Suprapubic skin (tissue), 4 donors: ENCODE data around the gene RNASE8. TPM values are rescaled to one million over a fixed set of nuclear protein-coding genes. Genes with fewer than 3 reads are reported as not detected.
A peak's percentile ranks its signal among the peaks of the same experiment; 100 is the strongest.

Source experiments
- DNase-seq, 2 donors: peaks; one replicate each; pipeline ENCODE4 v3.0.0-alpha.2; 2019; ENCODE audit warnings: low spot score in 2 of 2
- H3K27ac ChIP-seq: fragments of 200-600 bp; sonication (generic); one replicate; pipeline ENCODE4 v1.5.1; 2019
- H3K27me3 ChIP-seq: fragments of 200-600 bp; sonication (generic); one replicate; pipeline ENCODE4 v1.5.1; 2019
- H3K36me3 ChIP-seq: fragments of 200-600 bp; sonication (generic); one replicate; pipeline ENCODE4 v1.5.1; 2019
- H3K4me1 ChIP-seq: fragments of 200-600 bp; sonication (generic); one replicate; pipeline ENCODE4 v1.5.1; 2019
- H3K4me3 ChIP-seq: fragments of 200-600 bp; sonication (generic); one replicate; pipeline ENCODE4 v1.5.1; 2019; ENCODE audit warnings: mild to moderate bottlenecking
- H3K9me3 ChIP-seq: fragments of 200-600 bp; sonication (generic); one replicate; pipeline ENCODE4 v1.5.1; 2019
- EP300 ChIP-seq: sonication (generic); formaldehyde crosslinking; IDR thresholded peaks from one replicate; pipeline ENCODE4 v1.6.1; 2017; ENCODE audit warnings: antibody characterized with exemption
- POLR2A ChIP-seq, 2 donors: fragments of 450-650 bp; IDR thresholded peaks; one replicate each; pipeline ENCODE4 v1.6.1; 2017; ENCODE audit warnings: antibody characterized with exemption in 2 of 2, mild to moderate bottlenecking in 2 of 2, moderate library complexity in 2 of 2
- POLR2AphosphoS5 ChIP-seq, 3 donors: sonication (generic); formaldehyde crosslinking; IDR thresholded peaks; one replicate each; pipeline ENCODE4 v1.6.1; 2017; ENCODE audit warnings: antibody characterized with exemption in 3 of 3
- WGBS: methylation state at CpG from one replicate; pipeline ENCODE4 v1.1.5; 2018; 5-methylcytosine and 5-hydroxymethylcytosine counted together
- total RNA-seq, 4 donors: library from RNA; depleted of rRNA; stranded (reverse); fragments of >200 nt; gene quantifications; one replicate each; pipeline ENCODE4 v1.1.0, GENCODE V29; 2016
- TF ChIP-seq, protein P1 (sequence below), 2 donors: fragments of 200-600 bp in 1 of 2; fragments of 450-650 bp in 1 of 2; sonication (generic) in 1 of 2; IDR thresholded peaks; one replicate each; pipeline ENCODE4 v1.5.1; 2016 to 2019; ENCODE audit warnings: antibody characterized with exemption in 2 of 2, mild to moderate bottlenecking in 1 of 2, moderate library complexity in 1 of 2

Gene RNASE8
- total RNA-seq, 4 donors from 2014 or later, result not detected

DNA sequence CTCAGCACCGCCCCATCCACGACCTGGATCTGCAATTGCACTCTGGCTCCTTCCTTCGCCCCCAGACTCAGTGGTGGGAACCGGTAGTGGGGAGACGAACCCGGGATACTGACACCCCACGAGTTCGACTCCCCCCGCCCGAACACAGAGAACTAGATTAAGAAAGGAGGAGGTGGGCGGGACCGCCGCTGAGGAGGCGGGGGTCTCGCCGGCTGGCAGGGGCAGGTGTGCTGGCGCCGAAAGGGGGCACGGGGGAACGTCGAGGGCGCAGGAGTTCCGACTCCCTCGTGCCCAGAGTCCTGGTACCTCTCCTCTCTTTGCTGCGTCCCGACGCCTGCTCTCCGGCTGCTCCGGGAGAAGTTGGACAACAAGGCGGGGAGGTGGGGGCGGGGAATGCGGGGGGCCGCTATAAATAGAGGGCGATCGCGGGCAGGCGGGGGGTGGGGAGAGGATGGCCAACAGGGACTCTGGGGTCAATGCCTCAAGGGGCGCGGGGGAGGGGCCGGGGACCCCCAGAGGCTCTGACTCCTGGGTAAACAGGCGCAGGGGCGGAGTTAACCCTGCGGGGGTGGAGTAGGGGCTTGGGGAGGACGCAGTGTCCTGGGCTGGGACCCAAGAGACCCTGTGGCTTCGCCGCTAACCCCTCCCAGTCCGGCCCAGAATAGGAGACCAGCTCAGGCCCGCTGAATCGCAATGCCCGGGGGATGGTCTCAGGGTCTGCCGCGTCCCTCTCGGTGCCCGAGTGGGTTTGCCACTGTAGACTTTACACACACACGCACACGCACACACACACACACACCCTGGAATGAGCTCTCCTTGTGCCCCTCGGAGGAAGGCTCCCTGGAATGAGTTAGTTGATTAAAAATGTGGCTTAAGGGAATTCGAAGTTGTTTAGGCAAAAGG is 32.0 kb upstream of the RNASE8 start:
- peak overlapping the region; percentile 94 for H3K27ac ChIP-seq
- no peaks in the 10 kb centered on the region for H3K27me3 ChIP-seq
- peak overlapping the region; percentile 86 for H3K4me3 ChIP-seq
- DNase-seq, result peak; percentile 84 to 85
- 14% methylated on average over 21 of the region's 58 CpGs for WGBS
- H3K36me3 ChIP-seq, result peaks cover 12% of the 10 kb centered on the region
- peaks cover 55% of the 10 kb centered on the region for H3K4me1 ChIP-seq
- TF ChIP-seq, protein P1, sequence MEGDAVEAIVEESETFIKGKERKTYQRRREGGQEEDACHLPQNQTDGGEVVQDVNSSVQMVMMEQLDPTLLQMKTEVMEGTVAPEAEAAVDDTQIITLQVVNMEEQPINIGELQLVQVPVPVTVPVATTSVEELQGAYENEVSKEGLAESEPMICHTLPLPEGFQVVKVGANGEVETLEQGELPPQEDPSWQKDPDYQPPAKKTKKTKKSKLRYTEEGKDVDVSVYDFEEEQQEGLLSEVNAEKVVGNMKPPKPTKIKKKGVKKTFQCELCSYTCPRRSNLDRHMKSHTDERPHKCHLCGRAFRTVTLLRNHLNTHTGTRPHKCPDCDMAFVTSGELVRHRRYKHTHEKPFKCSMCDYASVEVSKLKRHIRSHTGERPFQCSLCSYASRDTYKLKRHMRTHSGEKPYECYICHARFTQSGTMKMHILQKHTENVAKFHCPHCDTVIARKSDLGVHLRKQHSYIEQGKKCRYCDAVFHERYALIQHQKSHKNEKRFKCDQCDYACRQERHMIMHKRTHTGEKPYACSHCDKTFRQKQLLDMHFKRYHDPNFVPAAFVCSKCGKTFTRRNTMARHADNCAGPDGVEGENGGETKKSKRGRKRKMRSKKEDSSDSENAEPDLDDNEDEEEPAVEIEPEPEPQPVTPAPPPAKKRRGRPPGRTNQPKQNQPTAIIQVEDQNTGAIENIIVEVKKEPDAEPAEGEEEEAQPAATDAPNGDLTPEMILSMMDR (IDR thresholded peaks at IDR 0.05), result no peak
- TF ChIP-seq EP300 (no peak), POLR2A (IDR thresholded peaks at IDR 0.05) (no peak), POLR2AphosphoS5 (IDR thresholded peaks at IDR 0.05) (no peak)
- no peaks in the 10 kb centered on the region for H3K9me3 ChIP-seq

DNA sequence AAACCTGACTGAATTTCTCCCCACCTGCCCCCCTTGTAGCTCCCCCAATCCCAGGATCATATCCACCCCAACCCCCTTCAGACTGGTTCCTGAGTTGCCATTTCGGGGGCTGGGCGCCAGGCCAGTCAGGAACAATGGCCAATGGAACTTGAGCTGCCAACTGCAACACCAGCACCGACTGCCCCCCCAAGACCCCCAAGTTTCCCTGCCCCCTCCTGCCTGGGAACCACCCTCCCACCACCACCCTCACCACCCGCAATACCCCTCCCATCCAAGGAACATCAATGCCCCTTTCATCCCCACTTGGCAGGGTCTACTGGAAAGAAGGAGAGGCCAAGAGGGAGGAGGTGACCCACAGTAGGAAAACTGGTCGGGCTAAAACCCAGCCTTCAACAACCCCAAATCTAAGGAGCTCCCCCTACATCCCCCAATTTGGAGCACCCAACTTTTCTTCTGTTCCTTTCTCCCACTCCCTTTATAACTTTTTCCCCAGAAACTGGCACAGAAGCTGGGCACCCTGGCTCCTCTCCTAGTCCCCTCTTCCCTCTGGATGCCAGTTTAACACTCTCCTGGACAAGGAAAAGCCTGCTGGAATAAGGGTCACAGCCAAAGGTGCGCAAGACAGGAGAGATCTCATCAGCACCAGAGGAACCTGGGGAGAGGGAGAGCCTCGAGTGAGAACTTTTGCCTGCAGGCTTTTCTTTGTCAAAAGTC is 31.2 kb upstream of the RNASE8 start:
- H3K4me1 ChIP-seq, result peaks cover 52% of the 10 kb centered on the region
- H3K36me3 ChIP-seq, result peaks cover 4% of the 10 kb centered on the region
- H3K27ac ChIP-seq, result peak overlapping the region; percentile 94
- H3K27me3 ChIP-seq, result no peaks in the 10 kb centered on the region
- TF ChIP-seq, protein P1 (IDR thresholded peaks at IDR 0.05), result no peak
- TF ChIP-seq POLR2A (IDR thresholded peaks at IDR 0.05) (no peak), EP300 (no peak), POLR2AphosphoS5 (IDR thresholded peaks at IDR 0.05) (no peak)
- H3K4me3 ChIP-seq, result peak overlapping the region; percentile 86
- WGBS, result 54% methylated on average over 7 of the region's 7 CpGs
- DNase-seq, result no peak
- no peaks in the 10 kb centered on the region for H3K9me3 ChIP-seq

DNA sequence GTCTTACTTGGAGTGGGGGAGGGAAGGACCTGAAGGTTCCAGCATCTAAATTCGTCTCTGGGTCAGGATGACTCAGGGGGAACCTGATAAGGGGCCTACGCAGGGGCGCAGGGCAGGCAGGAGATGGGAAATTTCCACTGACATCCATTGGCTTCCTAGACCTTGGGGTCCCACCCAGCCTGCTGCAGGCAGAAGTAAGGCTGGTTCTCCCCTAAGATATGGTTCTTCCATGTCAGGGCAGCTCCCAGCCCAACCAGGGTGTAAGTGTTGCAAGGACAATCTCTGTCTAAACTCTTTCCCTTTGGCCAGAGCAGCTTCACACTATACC is 30.7 kb upstream of the RNASE8 start:
- Histone ChIP-seq H3K4me1 (peaks cover 47% of the 10 kb centered on the region), H3K9me3 (no peaks in the 10 kb centered on the region), H3K27ac (peak overlapping the region; percentile 94), H3K4me3 (no peak overlapping the region), H3K36me3 (no peaks in the 10 kb centered on the region), H3K27me3 (no peaks in the 10 kb centered on the region)
- no peak for DNase-seq
- no peak for TF ChIP-seq EP300
- no peak for TF ChIP-seq POLR2AphosphoS5 (IDR thresholded peaks at IDR 0.05)
- TF ChIP-seq, protein P1 (IDR thresholded peaks at IDR 0.05), result no peak
- TF ChIP-seq POLR2A (IDR thresholded peaks at IDR 0.05), result no peak
- 44% methylated on average over 3 of the region's 3 CpGs for WGBS

DNA sequence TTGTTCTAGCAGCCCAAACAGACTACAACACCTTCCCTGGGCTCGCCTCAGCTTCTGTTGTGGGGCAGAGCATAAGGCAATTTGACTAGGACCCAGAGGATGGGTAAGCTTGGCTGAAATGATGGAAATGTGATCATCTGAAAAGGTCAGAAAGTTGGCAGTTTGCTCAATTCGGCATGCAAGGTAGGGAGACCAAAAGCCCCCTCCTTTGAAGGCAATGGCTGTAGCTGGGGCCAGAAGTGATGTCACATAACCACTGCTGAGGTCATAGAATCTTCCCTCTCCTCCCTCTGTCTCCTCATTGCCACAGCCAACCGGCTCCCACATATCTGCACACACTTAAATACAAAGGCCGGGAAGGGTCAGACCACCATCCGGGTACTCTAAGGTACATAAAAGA is 27.7 kb upstream of the RNASE8 start, which contains the start of gene TPPP2:
Gene TPPP2, plus strand, starts transcription at position 301 of the 400 bp plus-strand sequence. CDS start 365 bp downstream, outside the sequence.
- Histone ChIP-seq H3K4me1 (peaks cover 20% of the 10 kb centered on the region), H3K9me3 (no peaks in the 10 kb centered on the region), H3K27ac (no peak within 1 kb of the TSS), H3K36me3 (no peaks in the 10 kb centered on the region), H3K4me3 (no peak within 1 kb of the TSS), H3K27me3 (no peaks in the 10 kb centered on the region)
- DNase-seq, result no peak
- TF ChIP-seq POLR2A (IDR thresholded peaks at IDR 0.05) (no peak), POLR2AphosphoS5 (IDR thresholded peaks at IDR 0.05) (no peak), EP300 (no peak)
- TF ChIP-seq, protein P1 (IDR thresholded peaks at IDR 0.05), result no peak
- 94% methylated on average over 5 of the region's 5 CpGs for WGBS

DNA sequence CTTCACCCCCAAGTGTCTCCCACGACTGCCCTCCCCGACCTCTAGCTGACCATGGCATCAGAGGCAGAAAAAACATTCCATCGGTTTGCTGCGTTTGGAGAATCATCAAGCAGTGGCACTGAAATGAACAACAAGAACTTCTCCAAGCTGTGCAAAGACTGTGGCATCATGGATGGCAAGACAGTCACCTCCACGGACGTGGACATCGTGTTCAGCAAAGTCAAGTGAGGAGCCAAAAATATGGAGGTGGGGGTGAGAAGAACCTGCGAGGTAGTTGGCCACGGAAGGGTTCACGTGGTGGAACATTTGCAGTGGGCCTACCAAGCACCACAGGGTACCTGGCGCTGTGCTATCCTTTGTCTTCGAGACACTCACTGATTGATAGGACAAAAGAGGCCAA is 27.1 kb upstream of the RNASE8 start:
- Histone ChIP-seq H3K27ac (no peak overlapping the region), H3K27me3 (no peaks in the 10 kb centered on the region), H3K4me3 (no peak overlapping the region), H3K9me3 (no peaks in the 10 kb centered on the region), H3K4me1 (peaks cover 14% of the 10 kb centered on the region), H3K36me3 (no peaks in the 10 kb centered on the region)
- TF ChIP-seq, protein P1 (IDR thresholded peaks at IDR 0.05), result no peak
- no peak for TF ChIP-seq POLR2A (IDR thresholded peaks at IDR 0.05)
- no peak for DNase-seq
- whole genome bisulfite sequencing, result 86% methylated on average over 12 of the region's 12 CpGs
